Measurements from ENCODE around the gene LARP4B. TPM values are rescaled to one million over a fixed set of nuclear protein-coding genes. Genes with fewer than 3 reads are reported as not detected.
A peak's percentile ranks its signal among the peaks of the same experiment; 100 is the strongest.

LARP4B gene
- total and polyA plus RNA-seq, 4 donors = 5.5 to 20.4 (median 12.1) TPM

GRCh38 chr10:971150-971542 lies 39.6 kb upstream of the LARP4B start:
- Histone ChIP-seq H3K9me3 (ENCODE audit: control insufficient read depth in 4 of 4, low read length in 3 of 4) (no peaks in the 10 kb centered on the region), H3K36me3 (ENCODE audit: control insufficient read depth in 4 of 4, insufficient read depth in 3 of 4, low read depth in 1 of 4, low read length in 3 of 4) (no peaks in the 10 kb centered on the region), H3K27me3 (ENCODE audit: control insufficient read depth in 4 of 4, insufficient read depth in 4 of 4, low read length in 3 of 4) (no peaks in the 10 kb centered on the region), H3K27ac (ENCODE audit: low read depth in 1 of 2, low read length in 2 of 2) (no peak overlapping the region), H3K4me3 (ENCODE audit: low read depth in 1 of 3, low read length in 3 of 3) (no peak overlapping the region), H3K9ac (ENCODE audit: low read depth in 1 of 2, low read length in 2 of 2) (no peak overlapping the region), H3K4me1 (ENCODE audit: control insufficient read depth in 4 of 4, insufficient read depth in 4 of 4, low read length in 3 of 4) (peaks cover 0 to 24% (median 18%) of the 10 kb centered on the region in 4 donors)
- TF ChIP-seq NR2F2 (IDR thresholded peaks at IDR 0.05) = no peak
- no peak for TF ChIP-seq FOXA2 (IDR thresholded peaks at IDR 0.05)
- DNase-seq (ENCODE audit: low spot score) = no peak
- 23% methylated on average over 4 of the region's 4 CpGs for WGBS

GRCh38 chr10:970311-971149 lies 39.0 kb upstream of the LARP4B start:
- no peak for DNase-seq (ENCODE audit: low spot score)
- Histone ChIP-seq H3K9me3 (ENCODE audit: control insufficient read depth in 4 of 4, low read length in 3 of 4) (no peaks in the 10 kb centered on the region), H3K36me3 (ENCODE audit: control insufficient read depth in 4 of 4, insufficient read depth in 3 of 4, low read depth in 1 of 4, low read length in 3 of 4) (no peaks in the 10 kb centered on the region), H3K4me3 (ENCODE audit: low read depth in 1 of 3, low read length in 3 of 3) (peak overlapping the region in 1 of 3 donors; percentile 11), H3K4me1 (ENCODE audit: control insufficient read depth in 4 of 4, insufficient read depth in 4 of 4, low read length in 3 of 4) (peaks cover 0 to 24% (median 18%) of the 10 kb centered on the region in 4 donors), H3K27me3 (ENCODE audit: control insufficient read depth in 4 of 4, insufficient read depth in 4 of 4, low read length in 3 of 4) (no peaks in the 10 kb centered on the region), H3K27ac (ENCODE audit: low read depth in 1 of 2, low read length in 2 of 2) (peak overlapping the region in 1 of 2 donors; percentile 10), H3K9ac (ENCODE audit: low read depth in 1 of 2, low read length in 2 of 2) (no peak overlapping the region)
- TF ChIP-seq YY1 (IDR thresholded peaks at IDR 0.05) (peak; percentile 2), GABPA (IDR thresholded peaks at IDR 0.05 in 1 of 2, conservative IDR thresholded peaks at IDR 0.05 in 1 of 2) (no peak), NR2F2 (IDR thresholded peaks at IDR 0.05) (no peak), SP1 (IDR thresholded peaks at IDR 0.05) (peak; percentile 25), RXRA (IDR thresholded peaks at IDR 0.05) (peak in 1 of 2 donors; percentile 33), HNF4A (conservative IDR thresholded peaks at IDR 0.05) (peak; percentile 24 to 38)
- TF ChIP-seq, protein P1, sequence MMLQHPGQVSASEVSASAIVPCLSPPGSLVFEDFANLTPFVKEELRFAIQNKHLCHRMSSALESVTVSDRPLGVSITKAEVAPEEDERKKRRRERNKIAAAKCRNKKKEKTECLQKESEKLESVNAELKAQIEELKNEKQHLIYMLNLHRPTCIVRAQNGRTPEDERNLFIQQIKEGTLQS (IDR thresholded peaks at IDR 0.05) = no peak
- WGBS = 16% methylated on average over 14 of the region's 14 CpGs

GRCh38 chr10:969473-970150 lies 38.1 kb upstream of the LARP4B start:
- Histone ChIP-seq H3K27ac (ENCODE audit: low read depth in 1 of 2, low read length in 2 of 2) (no peak overlapping the region), H3K27me3 (ENCODE audit: control insufficient read depth in 4 of 4, insufficient read depth in 4 of 4, low read length in 3 of 4) (no peaks in the 10 kb centered on the region), H3K4me1 (ENCODE audit: control insufficient read depth in 4 of 4, insufficient read depth in 4 of 4, low read length in 3 of 4) (peaks cover 0 to 24% (median 18%) of the 10 kb centered on the region in 4 donors)

More at GRCh38 chr10:969473-970150, 38.1 kb upstream of the LARP4B start:
- Histone ChIP-seq H3K36me3 (ENCODE audit: control insufficient read depth in 4 of 4, insufficient read depth in 3 of 4, low read depth in 1 of 4, low read length in 3 of 4) (no peaks in the 10 kb centered on the region), H3K9ac (ENCODE audit: low read depth in 1 of 2, low read length in 2 of 2) (no peak overlapping the region), H3K4me3 (ENCODE audit: low read depth in 1 of 3, low read length in 3 of 3) (no peak overlapping the region), H3K9me3 (ENCODE audit: control insufficient read depth in 4 of 4, low read length in 3 of 4) (no peaks in the 10 kb centered on the region)
- TF ChIP-seq JUND (IDR thresholded peaks at IDR 0.05) (no peak), RXRA (IDR thresholded peaks at IDR 0.05) (peak in 1 of 2 donors; percentile 19), MAX (IDR thresholded peaks at IDR 0.05) (no peak), YY1 (IDR thresholded peaks at IDR 0.05) (no peak), EGR1 (IDR thresholded peaks at IDR 0.05; ENCODE audit: low read depth in 2 of 2) (no peak), REST (IDR thresholded peaks at IDR 0.05) (no peak), RAD21 (IDR thresholded peaks at IDR 0.05) (no peak), GABPA (IDR thresholded peaks at IDR 0.05 in 1 of 2, conservative IDR thresholded peaks at IDR 0.05 in 1 of 2) (no peak), NR2F2 (IDR thresholded peaks at IDR 0.05) (no peak)
- no peak for DNase-seq (ENCODE audit: low spot score)
- WGBS = 63% methylated on average over 15 of the region's 15 CpGs
